GM18951 (cell line): ENCODE measurements around the gene RBM45.

Source experiments
- POLR2A ChIP-seq: IDR thresholded peaks from 4 replicates; pipeline ENCODE4 v1.6.1; 2011; ENCODE audit warnings: mild to moderate bottlenecking; ENCODE audit not compliant: insufficient read length, insufficient read depth; ENCODE audit errors: extremely low read depth
- in situ Hi-C: fragments of 300-500 bp; cut with MboI; formaldehyde crosslinking; loops from one replicate; pipeline ENCODE4 v1.12.0; 2022; ENCODE audit warnings: low sequenced_read_pairs, mixed read lengths, inconsistent platforms; ENCODE audit not compliant: unreplicated experiment

The RBM45 gene

GRCh38 chr2:178155524-178155923 lies 43.3 kb downstream of the RBM45 start:
- TF ChIP-seq POLR2A: no peak
- in situ Hi-C loops: no loop called here

- in situ Hi-C loops: no loop called here
Observed at GRCh38 chr2:178157574-178157973, 45.3 kb downstream of the RBM45 start.

GRCh38 chr2:178159966-178160365 lies 47.7 kb downstream of the RBM45 start:
- in situ Hi-C loops: no loop called here
- TF ChIP-seq POLR2A: no peak

More at GRCh38 chr2:178157574-178157973, 45.3 kb downstream of the RBM45 start:
- no peak for TF ChIP-seq POLR2A

GRCh38 chr2:178160601-178161000 lies 48.4 kb downstream of the RBM45 start:
- in situ Hi-C loops: no loop called here
- no peak for TF ChIP-seq POLR2A

GRCh38 chr2:178163395-178163794 lies 51.2 kb downstream of the RBM45 start:
- no peak for TF ChIP-seq POLR2A
- in situ Hi-C loops: no loop called here

GRCh38 chr2:178163911-178164310 lies 51.7 kb downstream of the RBM45 start:
- no peak for TF ChIP-seq POLR2A
- in situ Hi-C loops: no loop called here

- in situ Hi-C loops: no loop called here
- no peak for TF ChIP-seq POLR2A
Observed at GRCh38 chr2:178173657-178174056, 61.4 kb downstream of the RBM45 start.

GRCh38 chr2:178177066-178177679 lies 64.9 kb downstream of the RBM45 start:
- TF ChIP-seq POLR2A: no peak
- in situ Hi-C loops: no loop called here
